Mesodermal cell (in vitro differentiated cells): ENCODE results near the gene KRTAP10-9.

ENCODE experiments used
- H3K27ac ChIP-seq: 2 replicates; pipeline ENCODE4 v1.7.0; 2013; ENCODE audit warnings: mild to moderate bottlenecking, low read depth, low read length, moderate library complexity; ENCODE audit not compliant: severe bottlenecking
- H3K36me3 ChIP-seq: 2 replicates; pipeline ENCODE4 v1.7.1; 2013; ENCODE audit warnings: mild to moderate bottlenecking, low read length, moderate library complexity; ENCODE audit not compliant: control insufficient read depth, insufficient read depth
- H3K4me1 ChIP-seq: one replicate; pipeline ENCODE4 v1.7.1; 2013; ENCODE audit warnings: mild to moderate bottlenecking, low read length; ENCODE audit not compliant: insufficient read depth, control insufficient read depth, poor library complexity, severe bottlenecking
- H3K4me3 ChIP-seq: 2 replicates; pipeline ENCODE4 v1.7.0; 2013; ENCODE audit warnings: low read length, control low read depth, mild to moderate bottlenecking; ENCODE audit not compliant: insufficient read depth, poor library complexity, severe bottlenecking; ENCODE audit errors: extremely low read depth
- H3K9me3 ChIP-seq: 2 replicates; pipeline ENCODE4 v1.7.1; 2013; ENCODE audit warnings: mild to moderate bottlenecking, low read length, moderate library complexity; ENCODE audit not compliant: control insufficient read depth
- WGBS, 2 experiments: methylation state at CpG; one replicate each; pipeline ENCODE4 v1.1.5; 2013; ENCODE audit warnings: missing lambda C conversion rate in 2 of 2; ENCODE audit not compliant: insufficient coverage in 2 of 2; 5-methylcytosine and 5-hydroxymethylcytosine counted together

Gene KRTAP10-9

DNA sequence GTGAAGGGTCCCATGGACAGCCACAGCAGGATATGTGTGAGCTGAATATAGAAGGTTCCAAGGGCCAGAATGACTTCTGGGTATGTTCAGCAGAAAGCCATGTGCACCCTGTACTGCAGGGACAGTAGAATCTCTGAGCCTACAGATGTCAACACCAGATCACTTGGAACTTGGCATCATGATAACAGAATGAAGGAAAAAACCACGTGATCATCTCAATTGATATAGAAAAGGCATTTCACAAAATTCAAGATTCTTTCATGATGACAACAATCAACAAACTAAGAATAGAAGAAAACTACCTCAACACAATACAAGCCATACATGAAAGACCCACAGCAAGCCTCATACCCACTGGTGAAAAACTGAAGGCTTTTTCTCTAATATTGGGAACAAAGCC lies 40.7 kb downstream of the KRTAP10-9 start:
- H3K9me3 ChIP-seq, result peaks cover 25% of the 10 kb centered on the region
- 83% methylated on average over 1 of the region's 1 CpG; no CpG with 5 or more reads in 1 of the 2 experiments for WGBS, 2 experiments

DNA sequence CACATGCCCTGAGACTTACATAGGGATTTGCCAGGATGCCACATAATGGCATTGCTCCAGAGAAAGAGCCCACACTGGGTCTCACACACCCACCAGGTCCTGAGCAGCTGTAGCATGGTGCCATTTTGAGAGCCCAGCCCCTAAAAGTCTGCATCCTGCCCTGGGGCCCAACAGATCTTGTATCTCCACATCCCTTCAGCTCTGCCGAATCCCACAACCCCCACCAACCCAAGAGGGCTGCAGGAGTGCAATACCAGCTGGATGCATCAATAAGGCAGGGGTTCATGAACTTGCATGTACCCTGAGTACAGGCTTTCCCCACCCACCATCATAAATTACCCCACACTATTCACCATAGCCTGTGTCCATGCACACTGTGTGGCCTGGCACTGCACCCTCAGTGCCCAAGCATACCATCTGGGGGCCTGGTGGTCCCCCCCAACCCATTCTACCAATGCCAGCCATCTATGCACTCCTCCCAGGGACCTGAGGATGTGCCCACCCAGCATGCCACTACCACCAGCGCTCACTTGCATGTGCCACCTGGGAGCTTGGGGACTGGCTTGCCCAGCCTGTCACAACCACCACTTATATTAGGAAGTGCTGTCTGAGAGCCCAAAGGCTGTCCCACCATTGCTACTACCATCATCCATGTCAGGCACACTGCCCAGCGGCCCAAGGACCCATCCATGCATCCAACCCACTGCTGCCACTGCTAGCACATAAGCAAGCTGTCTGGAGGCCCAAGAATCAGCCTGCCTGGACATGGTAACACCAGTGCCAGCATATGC lies 43.9 kb downstream of the KRTAP10-9 start:
- 84 to 87% methylated on average over 2 to 3 of the region's 3 CpGs for WGBS, 2 experiments

More for the DNA sequence above, 40.7 kb downstream of the KRTAP10-9 start:
- Histone ChIP-seq H3K27ac (no peak overlapping the region), H3K4me3 (no peak overlapping the region), H3K36me3 (no peaks in the 10 kb centered on the region), H3K4me1 (no peaks in the 10 kb centered on the region)

DNA sequence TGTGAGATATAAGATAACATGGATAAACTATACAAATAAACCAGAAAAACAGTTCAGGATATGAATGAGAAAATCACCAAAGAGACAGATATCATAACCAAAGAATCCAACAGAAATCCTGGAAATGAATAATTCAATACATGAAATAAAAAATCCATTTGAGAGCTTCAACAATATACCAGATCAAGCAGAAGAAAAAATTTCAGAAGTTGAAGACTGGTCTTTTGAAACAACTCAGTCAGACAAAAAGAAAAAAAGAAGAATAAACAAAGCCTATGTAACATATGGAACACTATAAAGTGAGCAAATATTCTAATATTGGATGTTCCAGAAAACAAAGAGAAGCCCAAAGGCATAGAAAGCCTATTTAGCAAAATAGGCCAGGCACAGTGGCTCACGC lies 45.0 kb downstream of the KRTAP10-9 start:
- WGBS, 2 experiments, result no CpG with 5 or more reads among the region's 1 CpG
- H3K4me3 ChIP-seq, result no peak overlapping the region
- H3K27ac ChIP-seq, result no peak overlapping the region
- no peaks in the 10 kb centered on the region for H3K4me1 ChIP-seq
- no peaks in the 10 kb centered on the region for H3K36me3 ChIP-seq
- H3K9me3 ChIP-seq, result peaks cover 28% of the 10 kb centered on the region

More for the DNA sequence above, 43.9 kb downstream of the KRTAP10-9 start:
- no peak overlapping the region for H3K4me3 ChIP-seq
- H3K27ac ChIP-seq, result no peak overlapping the region
- no peaks in the 10 kb centered on the region for H3K4me1 ChIP-seq
- H3K9me3 ChIP-seq, result peaks cover 28% of the 10 kb centered on the region
- H3K36me3 ChIP-seq, result no peaks in the 10 kb centered on the region

DNA sequence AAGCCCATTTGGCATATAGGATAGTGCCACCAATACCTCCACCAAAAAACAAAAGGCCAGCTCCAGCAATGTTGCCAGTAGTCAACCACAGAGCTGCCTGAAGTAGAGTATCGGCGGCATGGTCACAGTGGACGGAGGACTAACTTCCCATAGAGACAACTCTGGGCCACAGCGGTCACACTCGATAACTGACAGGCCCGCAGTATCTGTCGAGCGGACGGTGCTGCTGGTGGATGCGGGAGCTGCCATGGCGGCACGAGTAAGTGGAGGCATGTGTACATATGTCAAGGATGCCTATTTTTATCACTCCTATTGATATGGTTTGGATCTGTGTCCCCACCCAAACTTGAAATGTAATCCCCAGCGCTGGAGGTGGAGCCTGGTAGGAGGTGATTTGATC lies 51.0 kb downstream of the KRTAP10-9 start:
- 98% methylated on average over 6 to 12 of the region's 13 CpGs for WGBS, 2 experiments
- no peaks in the 10 kb centered on the region for H3K4me1 ChIP-seq
- H3K36me3 ChIP-seq, result no peaks in the 10 kb centered on the region

More for the DNA sequence above, 51.0 kb downstream of the KRTAP10-9 start:
- Histone ChIP-seq H3K4me3 (no peak overlapping the region), H3K9me3 (no peaks in the 10 kb centered on the region), H3K27ac (no peak overlapping the region)
